ENCODE results near the gene FAM114A1.

FAM114A1 gene

GRCh38 chr4:38820329-38821061 lies 47.1 kb upstream of the FAM114A1 start:
- H3F3A ChIP-seq (ENCODE audit: low read depth) = no peaks in the 10 kb centered on the region
- H2AFZ ChIP-seq (ENCODE audit: low read length) = no peak overlapping the region
- no peaks in the 10 kb centered on the region for H3K79me2 ChIP-seq (ENCODE audit: insufficient read depth, low read length)
- no peaks in the 10 kb centered on the region for H4K20me1 ChIP-seq (ENCODE audit: insufficient read depth, low read length, poor library complexity, severe bottlenecking)
- H3K4me3 ChIP-seq (ENCODE audit: low read length, poor library complexity, severe bottlenecking) = no peak overlapping the region
- TF ChIP-seq EZH2phosphoT487 (IDR thresholded peaks at IDR 0.05; ENCODE audit: borderline replicate concordance) = no peak
- no peak for TF ChIP-seq CTCF (conservative IDR thresholded peaks at IDR 0.05; ENCODE audit: low read length)
- H3K27me3 ChIP-seq (ENCODE audit: insufficient read depth, low read length, poor library complexity, severe bottlenecking) = no peaks in the 10 kb centered on the region
- no peaks in the 10 kb centered on the region for H3K4me1 ChIP-seq (ENCODE audit: insufficient read depth, low read length, poor library complexity, severe bottlenecking)
- H3K36me3 ChIP-seq (ENCODE audit: insufficient read depth, low read length) = no peaks in the 10 kb centered on the region
- no peaks in the 10 kb centered on the region for H3K9me2 ChIP-seq (replicated peaks; ENCODE audit: low read depth, low read length)
- H3K9ac ChIP-seq (ENCODE audit: low read depth, low read length, poor library complexity, severe bottlenecking) = no peak overlapping the region
- no peak overlapping the region for H3K4me2 ChIP-seq (ENCODE audit: low read depth, low read length, poor library complexity, severe bottlenecking)
- no peaks in the 10 kb centered on the region for H3K9me3 ChIP-seq (ENCODE audit: insufficient read depth, low read depth, low read length)

DNA sequence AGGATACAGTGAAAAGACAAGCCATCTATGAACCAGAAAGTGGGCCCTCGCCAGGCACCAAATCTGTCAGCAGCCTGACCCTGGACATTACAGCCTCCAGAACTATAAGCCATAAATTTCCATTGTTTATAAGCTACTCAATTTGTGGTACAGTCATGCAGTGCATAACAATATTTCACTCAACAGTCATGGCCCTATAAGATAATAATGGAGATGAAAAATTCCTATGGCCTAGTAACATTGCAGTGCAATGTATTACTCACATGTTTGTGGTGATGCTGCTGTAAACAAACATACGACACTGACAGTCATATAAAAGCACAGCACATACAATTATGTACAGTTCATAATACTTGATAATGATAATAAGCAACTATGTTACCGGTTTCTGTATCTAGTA lies 45.9 kb upstream of the FAM114A1 start:
- Histone ChIP-seq H3K4me2 (ENCODE audit: low read depth, low read length, poor library complexity, severe bottlenecking) (no peak overlapping the region), H2AFZ (ENCODE audit: low read length) (no peak overlapping the region), H3K9ac (ENCODE audit: low read depth, low read length, poor library complexity, severe bottlenecking) (no peak overlapping the region), H3K9me2 (replicated peaks; ENCODE audit: low read depth, low read length) (no peaks in the 10 kb centered on the region), H3F3A (ENCODE audit: low read depth) (no peaks in the 10 kb centered on the region), H3K27me3 (ENCODE audit: insufficient read depth, low read length, poor library complexity, severe bottlenecking) (peaks cover 6% of the 10 kb centered on the region), H3K4me3 (ENCODE audit: low read length, poor library complexity, severe bottlenecking) (no peak overlapping the region), H3K79me2 (ENCODE audit: insufficient read depth, low read length) (no peaks in the 10 kb centered on the region), H4K20me1 (ENCODE audit: insufficient read depth, low read length, poor library complexity, severe bottlenecking) (no peaks in the 10 kb centered on the region), H3K4me1 (ENCODE audit: insufficient read depth, low read length, poor library complexity, severe bottlenecking) (no peaks in the 10 kb centered on the region), H3K36me3 (ENCODE audit: insufficient read depth, low read length) (no peaks in the 10 kb centered on the region), H3K9me3 (ENCODE audit: insufficient read depth, low read depth, low read length) (no peaks in the 10 kb centered on the region)
- TF ChIP-seq EZH2phosphoT487 (IDR thresholded peaks at IDR 0.05; ENCODE audit: borderline replicate concordance) (no peak), CTCF (conservative IDR thresholded peaks at IDR 0.05; ENCODE audit: low read length) (no peak)

DNA sequence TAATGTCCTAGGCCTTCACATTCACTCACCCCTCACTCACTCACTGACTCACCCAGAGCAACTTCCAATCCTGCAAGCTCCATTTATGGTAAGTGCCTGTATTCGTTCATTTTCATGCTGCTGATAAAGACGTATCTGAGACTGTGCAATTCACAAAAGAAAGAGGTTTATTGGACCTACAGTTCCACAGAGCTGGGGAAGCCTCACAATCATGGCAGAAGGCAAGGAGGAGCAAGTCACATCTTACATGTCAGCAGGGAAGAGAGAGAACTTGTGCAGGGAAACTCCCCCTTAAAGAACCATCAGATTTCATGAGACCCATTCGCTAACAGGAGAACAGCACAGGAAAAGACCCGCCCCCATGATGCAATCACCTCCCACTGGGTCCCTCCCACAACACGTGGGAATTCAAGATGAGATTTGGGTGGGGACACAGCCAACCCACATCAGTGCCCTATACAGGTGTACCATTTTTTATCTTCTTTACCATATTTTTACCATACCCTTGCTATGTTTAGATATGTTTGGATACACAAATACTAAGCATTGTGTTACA lies 44.8 kb upstream of the FAM114A1 start:
- no peaks in the 10 kb centered on the region for H3K79me2 ChIP-seq (ENCODE audit: insufficient read depth, low read length)
- no peaks in the 10 kb centered on the region for H3K9me3 ChIP-seq (ENCODE audit: insufficient read depth, low read depth, low read length)
- no peak overlapping the region for H3K4me2 ChIP-seq (ENCODE audit: low read depth, low read length, poor library complexity, severe bottlenecking)
- H4K20me1 ChIP-seq (ENCODE audit: insufficient read depth, low read length, poor library complexity, severe bottlenecking) = no peaks in the 10 kb centered on the region
- H3K4me1 ChIP-seq (ENCODE audit: insufficient read depth, low read length, poor library complexity, severe bottlenecking) = no peaks in the 10 kb centered on the region
- TF ChIP-seq CTCF (conservative IDR thresholded peaks at IDR 0.05; ENCODE audit: low read length) (no peak), EZH2phosphoT487 (IDR thresholded peaks at IDR 0.05; ENCODE audit: borderline replicate concordance) (no peak)
- H3K36me3 ChIP-seq (ENCODE audit: insufficient read depth, low read length) = no peaks in the 10 kb centered on the region
- H3K4me3 ChIP-seq (ENCODE audit: low read length, poor library complexity, severe bottlenecking) = no peak overlapping the region
- H2AFZ ChIP-seq (ENCODE audit: low read length) = no peak overlapping the region
- no peaks in the 10 kb centered on the region for H3F3A ChIP-seq (ENCODE audit: low read depth)
- H3K9me2 ChIP-seq (replicated peaks; ENCODE audit: low read depth, low read length) = no peaks in the 10 kb centered on the region
- H3K27me3 ChIP-seq (ENCODE audit: insufficient read depth, low read length, poor library complexity, severe bottlenecking) = peaks cover 6% of the 10 kb centered on the region
- H3K9ac ChIP-seq (ENCODE audit: low read depth, low read length, poor library complexity, severe bottlenecking) = no peak overlapping the region
